ENCODE results near the gene DDIAS. TPM values are rescaled to one million over a fixed set of nuclear protein-coding genes. Genes with fewer than 3 reads are reported as not detected.

The DDIAS gene
- total RNA-seq, 1 experiment from 2014 or later: 17.1 TPM

DNA sequence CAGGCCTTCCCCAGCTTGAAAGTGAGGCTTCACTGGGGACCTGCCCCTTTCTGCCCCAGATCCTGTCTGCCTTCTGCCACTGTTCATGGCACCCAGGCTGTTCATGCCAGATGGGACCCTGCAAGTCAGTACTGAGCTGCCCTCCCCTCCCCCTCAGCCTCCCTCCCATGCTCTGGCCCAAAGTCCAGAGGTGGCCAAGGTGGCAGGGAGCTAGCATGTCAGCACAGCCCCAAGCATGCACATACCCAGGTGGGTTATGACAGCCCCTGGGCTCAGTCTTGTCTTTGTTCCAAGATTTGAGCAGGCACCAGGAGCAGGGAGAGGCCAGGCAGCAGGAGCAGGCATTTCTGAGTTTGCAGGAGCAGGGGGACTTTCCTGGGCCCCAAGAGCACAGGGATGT, 44.1 kb downstream of the DDIAS start:
- no peak for TF ChIP-seq CEBPB (IDR thresholded peaks at IDR 0.05; ENCODE audit: low read depth)
- TF ChIP-seq, protein P1, sequence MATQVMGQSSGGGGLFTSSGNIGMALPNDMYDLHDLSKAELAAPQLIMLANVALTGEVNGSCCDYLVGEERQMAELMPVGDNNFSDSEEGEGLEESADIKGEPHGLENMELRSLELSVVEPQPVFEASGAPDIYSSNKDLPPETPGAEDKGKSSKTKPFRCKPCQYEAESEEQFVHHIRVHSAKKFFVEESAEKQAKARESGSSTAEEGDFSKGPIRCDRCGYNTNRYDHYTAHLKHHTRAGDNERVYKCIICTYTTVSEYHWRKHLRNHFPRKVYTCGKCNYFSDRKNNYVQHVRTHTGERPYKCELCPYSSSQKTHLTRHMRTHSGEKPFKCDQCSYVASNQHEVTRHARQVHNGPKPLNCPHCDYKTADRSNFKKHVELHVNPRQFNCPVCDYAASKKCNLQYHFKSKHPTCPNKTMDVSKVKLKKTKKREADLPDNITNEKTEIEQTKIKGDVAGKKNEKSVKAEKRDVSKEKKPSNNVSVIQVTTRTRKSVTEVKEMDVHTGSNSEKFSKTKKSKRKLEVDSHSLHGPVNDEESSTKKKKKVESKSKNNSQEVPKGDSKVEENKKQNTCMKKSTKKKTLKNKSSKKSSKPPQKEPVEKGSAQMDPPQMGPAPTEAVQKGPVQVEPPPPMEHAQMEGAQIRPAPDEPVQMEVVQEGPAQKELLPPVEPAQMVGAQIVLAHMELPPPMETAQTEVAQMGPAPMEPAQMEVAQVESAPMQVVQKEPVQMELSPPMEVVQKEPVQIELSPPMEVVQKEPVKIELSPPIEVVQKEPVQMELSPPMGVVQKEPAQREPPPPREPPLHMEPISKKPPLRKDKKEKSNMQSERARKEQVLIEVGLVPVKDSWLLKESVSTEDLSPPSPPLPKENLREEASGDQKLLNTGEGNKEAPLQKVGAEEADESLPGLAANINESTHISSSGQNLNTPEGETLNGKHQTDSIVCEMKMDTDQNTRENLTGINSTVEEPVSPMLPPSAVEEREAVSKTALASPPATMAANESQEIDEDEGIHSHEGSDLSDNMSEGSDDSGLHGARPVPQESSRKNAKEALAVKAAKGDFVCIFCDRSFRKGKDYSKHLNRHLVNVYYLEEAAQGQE (IDR thresholded peaks at IDR 0.05; ENCODE audit: low read depth): no peak
- TF ChIP-seq CBX3 (IDR thresholded peaks at IDR 0.05; ENCODE audit: low read depth): no peak
- TF ChIP-seq FOSL1 (IDR thresholded peaks at IDR 0.05; ENCODE audit: low read depth): no peak
- no peak for TF ChIP-seq RAD21 (IDR thresholded peaks at IDR 0.05; ENCODE audit: low read depth)
- TF ChIP-seq POLR2AphosphoS5 (IDR thresholded peaks at IDR 0.05; ENCODE audit: low read depth, low read length): no peak
- no peak for TF ChIP-seq ZFX (IDR thresholded peaks at IDR 0.05)
- no peak for TF ChIP-seq ELF1 (IDR thresholded peaks at IDR 0.05; ENCODE audit: borderline replicate concordance, low read depth)
- TF ChIP-seq SRF (IDR thresholded peaks at IDR 0.05; ENCODE audit: low read depth): no peak
- TF ChIP-seq EZH2phosphoT487 (IDR thresholded peaks at IDR 0.05; ENCODE audit: borderline replicate concordance): no peak
- no peak overlapping the region for H2AFZ ChIP-seq (ENCODE audit: low read depth, low read length, poor library complexity, severe bottlenecking)
- no peak overlapping the region for H3K9ac ChIP-seq (ENCODE audit: low read length)
- POLR2A ChIA-PET: no interaction called here
- no peaks in the 10 kb centered on the region; a peak in 1 of 4 replicates for H3K9me3 ChIP-seq (ENCODE audit: control insufficient read depth in 1 of 2, insufficient read depth in 1 of 2, low read depth in 1 of 2, low read length in 2 of 2)
- no peak overlapping the region for H3K4me2 ChIP-seq (ENCODE audit: low read length)
- H3K9me2 ChIP-seq (ENCODE audit: insufficient read depth): no peaks in the 10 kb centered on the region
- RAD21 ChIA-PET (ENCODE audit: low non-redundant PET in 1 of 2, low total read pairs in 2 of 2, uncharacterized antibody in 2 of 2, unreplicated experiment in 2 of 2): no interaction called here
- no peak overlapping the region for H3K27ac ChIP-seq (ENCODE audit: low read depth, low read length)
- no peak for DNase-seq (ENCODE audit: low read depth, low spot score)
- no peak for ATAC-seq
- H3K79me2 ChIP-seq (ENCODE audit: insufficient read depth, low read length): no peaks in the 10 kb centered on the region
- H3K4me1 ChIP-seq (ENCODE audit: control insufficient read depth in 1 of 2, insufficient read depth in 2 of 2, low read length in 2 of 2): no peaks in the 10 kb centered on the region
- intact Hi-C loops (cut with micrococcal nuclease): no loop called here
- no peaks in the 10 kb centered on the region for H3K27me3 ChIP-seq (ENCODE audit: insufficient read depth, low read length)
- no peaks in the 10 kb centered on the region for H4K20me1 ChIP-seq (ENCODE audit: insufficient read depth)
- no peak overlapping the region for H3K4me3 ChIP-seq (replicated peaks in 1 of 2; ENCODE audit: low read depth in 1 of 2, low read length in 2 of 2)
- BruUV-seq (replicated peaks): no TSS peak
- CTCF ChIA-PET: interaction anchor here (1.5 kb wide), 1 partner anchor 19 kb away, joined by 3 read pairs; no protein-coding TSS in a partner anchor
- H3K36me3 ChIP-seq (ENCODE audit: control insufficient read depth in 1 of 2, insufficient read depth in 2 of 2, low read length in 2 of 2): no peaks in the 10 kb centered on the region

Data from HCT116 (cell line).